ENCODE data around the gene CADM3. TPM values are rescaled to one million over a fixed set of nuclear protein-coding genes. Genes with fewer than 3 reads are reported as not detected.

CADM3 gene
- 0.09 to 0.24 TPM (median 0.11 TPM) in 5 replicates for total RNA-seq (2022; extraction: Qiagen RNA extraction; ENCODE audit: low read depth)

DNA sequence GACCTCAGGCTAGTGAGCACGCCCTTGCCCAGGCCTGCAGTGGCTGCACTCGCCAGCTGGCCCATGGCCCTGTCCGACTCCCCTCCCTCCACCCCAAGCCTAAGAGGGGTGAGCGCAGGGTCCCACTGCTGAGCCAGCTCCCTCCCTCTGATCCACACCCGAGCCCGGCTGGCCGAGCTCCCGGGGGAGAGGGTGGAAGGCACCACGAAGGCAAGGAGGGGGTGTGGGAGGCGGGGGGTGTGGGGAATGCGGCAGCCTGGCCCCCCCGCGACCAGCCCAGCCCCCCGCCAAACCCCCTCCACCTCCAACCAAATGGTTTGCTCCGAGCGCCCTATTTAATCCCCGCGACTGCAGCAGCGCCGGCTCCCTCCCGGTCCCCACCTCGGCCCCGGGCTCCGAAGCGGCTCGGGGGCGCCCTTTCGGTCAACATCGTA lies at the start of gene CADM3:
Gene CADM3, plus strand, starts transcription at position 362 of the 434 bp plus-strand sequence. CDS start 151 bp downstream, outside the sequence.

GRCh38 chr1:159204161-159205141 lies 33.0 kb downstream of the CADM3 start, which contains the start of gene ACKR1:
Gene ACKR1 (plus strand): TSS chr1:159204875. CDS start chr1:159204960, 85 bp downstream.

Other genes with a start within 250 kb of the CADM3 start
- not detected in 5 replicates for gene PYHIN1, start 240.1 kb upstream of the CADM3 start, total RNA-seq (2022; extraction: Qiagen RNA extraction; ENCODE audit: low read depth)
- gene IFI16, start 161.7 kb upstream of the CADM3 start, total RNA-seq (2022; extraction: Qiagen RNA extraction; ENCODE audit: low read depth) = 3.3 to 4.4 TPM (median 4.2 TPM) in 5 replicates
- not detected in 5 replicates for gene AIM2, start 94.8 kb upstream of the CADM3 start, total RNA-seq (2022; extraction: Qiagen RNA extraction; ENCODE audit: low read depth)
- not detected in 5 replicates for gene ACKR1, start 33.3 kb downstream of the CADM3 start, total RNA-seq (2022; extraction: Qiagen RNA extraction; ENCODE audit: low read depth)
- not detected in 5 replicates for gene FCER1A, start 130.7 kb downstream of the CADM3 start, total RNA-seq (2022; extraction: Qiagen RNA extraction; ENCODE audit: low read depth)

Measured in A549 treated with RU486 at 1 μM for 4 hours (cell line).